ENCODE results near the gene GDA.

- no peak for TF ChIP-seq EZH2 (IDR thresholded peaks at IDR 0.05; ENCODE audit: insufficient read depth, low read length)
- TF ChIP-seq, protein P1, sequence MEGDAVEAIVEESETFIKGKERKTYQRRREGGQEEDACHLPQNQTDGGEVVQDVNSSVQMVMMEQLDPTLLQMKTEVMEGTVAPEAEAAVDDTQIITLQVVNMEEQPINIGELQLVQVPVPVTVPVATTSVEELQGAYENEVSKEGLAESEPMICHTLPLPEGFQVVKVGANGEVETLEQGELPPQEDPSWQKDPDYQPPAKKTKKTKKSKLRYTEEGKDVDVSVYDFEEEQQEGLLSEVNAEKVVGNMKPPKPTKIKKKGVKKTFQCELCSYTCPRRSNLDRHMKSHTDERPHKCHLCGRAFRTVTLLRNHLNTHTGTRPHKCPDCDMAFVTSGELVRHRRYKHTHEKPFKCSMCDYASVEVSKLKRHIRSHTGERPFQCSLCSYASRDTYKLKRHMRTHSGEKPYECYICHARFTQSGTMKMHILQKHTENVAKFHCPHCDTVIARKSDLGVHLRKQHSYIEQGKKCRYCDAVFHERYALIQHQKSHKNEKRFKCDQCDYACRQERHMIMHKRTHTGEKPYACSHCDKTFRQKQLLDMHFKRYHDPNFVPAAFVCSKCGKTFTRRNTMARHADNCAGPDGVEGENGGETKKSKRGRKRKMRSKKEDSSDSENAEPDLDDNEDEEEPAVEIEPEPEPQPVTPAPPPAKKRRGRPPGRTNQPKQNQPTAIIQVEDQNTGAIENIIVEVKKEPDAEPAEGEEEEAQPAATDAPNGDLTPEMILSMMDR (IDR thresholded peaks at IDR 0.05; ENCODE audit: insufficient read depth, low read depth, low read length) = no peak
These were observed 149.9 kb downstream of the GDA start for GRCh38 chr9:72299017-72299603.
